Left cardiac atrium (tissue), 4 donors: ENCODE data around the gene SYT11. TPM values are rescaled to one million over a fixed set of nuclear protein-coding genes. Genes with fewer than 3 reads are reported as not detected.
"Not testable (repeated sequence)": the region's sequence is repeated elsewhere in the genome, so short reads cannot be mapped to it uniquely, and the experiment has no call there.

Source experiments
- ATAC-seq, 2 donors: fragments of 200-7000 bp; cut with Tn5 transposase; one replicate each; pipeline ENCODE4 v1.9.1; 2020; ENCODE audit warnings: mild to moderate bottlenecking in 2 of 2, moderate library complexity in 2 of 2
- DNase-seq: peaks from one replicate; pipeline ENCODE4 v3.0.0-alpha.2; 2020
- intact Hi-C, 2 donors: fragments of 100-400 bp; cut with DNase I; formaldehyde crosslinking; loops; one replicate each; pipeline versions ENCODE4 v1.14.1 to v1.15.1; 2022 to 2023
- long read RNA-seq: library from polyadenylated mRNA; unstranded; transcript quantifications from one replicate; pipeline ENCODE4 v2.0.0, GENCODE V29; 2021
- total RNA-seq, 2 donors: library from RNA; stranded (reverse); fragmentation: NEBNext Ultra II Directional; extraction: Animal tissue kit (Norgen Biotek cat#: 25700); gene quantifications; one replicate each; pipeline ENCODE4 v1.2.1, GENCODE V29; 2021
- donor health status: DM: no; HTN: yes; CAD: no.
- donor health status: DM: no; HTN: yes; CAD: no; lungs with severe emphysema.
- donor health status: DM: yes; HTN: yes; CAD: no.
- donor health status: Dilated cardiomyopathy.

SYT11 gene
- total RNA-seq = 10 to 100 TPM in 1 of 2 donors, 1 to 10 TPM in 1; 9.9 to 16.5 TPM
- long read RNA-seq, partial matches to known transcripts = 0 of 1 reads
- long read RNA-seq, other reads (novel, unspliced or antisense) = 1 of 1 reads

- peak; percentile 92 to 93 for ATAC-seq
- intact Hi-C loops = no loop called here
- DNase-seq = peak; percentile 97
These were observed at the start of gene SYT11 for GRCh38 chr1:155859234-155859829. SYT11 (plus strand) TSS chr1:155859567; CDS start chr1:155859762, 195 bp downstream.

GRCh38 chr1:155812878-155813277 lies 46.5 kb upstream of the SYT11 start:
- intact Hi-C loops = loop anchor here in 1 of 2 donors (10.0 kb wide), 1 partner anchor 92 kb away; no protein-coding TSS in a partner anchor
- no peak for ATAC-seq
- no peak for DNase-seq

- intact Hi-C loops = loop anchor here in 1 of 2 donors (10.0 kb wide), 1 partner anchor 91 kb away; no protein-coding TSS in a partner anchor
- DNase-seq (no peak), ATAC-seq (no peak)
These were observed 45.7 kb upstream of the SYT11 start for GRCh38 chr1:155813672-155814071.

GRCh38 chr1:155816351-155816750 lies 43.0 kb upstream of the SYT11 start:
- intact Hi-C loops = loop anchor here in 1 of 2 donors (10.0 kb wide), 1 partner anchor 88 kb away; no protein-coding TSS in a partner anchor
- no peak for ATAC-seq
- no peak for DNase-seq

- ATAC-seq (no peak), DNase-seq (no peak)
- intact Hi-C loops = no loop called here
These were observed 31.9 kb upstream of the SYT11 start for GRCh38 chr1:155827450-155827849.

- DNase-seq (no peak), ATAC-seq (peak in 1 of 2 donors; percentile 29)
- intact Hi-C loops = no loop called here
These were observed 27.9 kb upstream of the SYT11 start for GRCh38 chr1:155831279-155831976.

- intact Hi-C loops = no loop called here
- no peak for DNase-seq
- ATAC-seq = no peak
These were observed 25.6 kb upstream of the SYT11 start for GRCh38 chr1:155833665-155834295.

GRCh38 chr1:155834296-155834926 lies 25.0 kb upstream of the SYT11 start:
- ATAC-seq (peak in 1 of 2 donors; percentile 52), DNase-seq (no peak)
- intact Hi-C loops = no loop called here

- ATAC-seq, DNase-seq, intact Hi-C loops: not testable (repeated sequence)
These were observed 24.4 kb upstream of the SYT11 start for GRCh38 chr1:155834927-155835399.

- DNase-seq (no peak), ATAC-seq (no peak)
- intact Hi-C loops = no loop called here
These were observed 23.8 kb upstream of the SYT11 start for GRCh38 chr1:155835548-155835947.

GRCh38 chr1:155840386-155840785 lies 19.0 kb upstream of the SYT11 start:
- ATAC-seq (no peak), DNase-seq (no peak)
- intact Hi-C loops = no loop called here

GRCh38 chr1:155844860-155845421 lies 14.4 kb upstream of the SYT11 start:
- ATAC-seq (no peak), DNase-seq (no peak)
- intact Hi-C loops = no loop called here

GRCh38 chr1:155847823-155848529 lies 11.4 kb upstream of the SYT11 start:
- intact Hi-C loops = no loop called here
- DNase-seq (no peak), ATAC-seq (no peak)

- ATAC-seq = no peak
- intact Hi-C loops = no loop called here
- DNase-seq = no peak
These were observed 9.0 kb upstream of the SYT11 start for GRCh38 chr1:155850345-155850744.

GRCh38 chr1:155856257-155856974 lies 3.0 kb upstream of the SYT11 start:
- DNase-seq (no peak), ATAC-seq (no peak)
- intact Hi-C loops = no loop called here

- intact Hi-C loops = no loop called here
- DNase-seq = peak; percentile 93
These were observed 2.1 kb upstream of the SYT11 start, which contains the start of gene GON4L for GRCh38 chr1:155856975-155857930. GON4L (minus strand) TSS chr1:155857214; CDS start chr1:155853780, 3,434 bp downstream.

GRCh38 chr1:155858800-155859233 lies 550 bp upstream of the SYT11 start:
- ATAC-seq (no peak), DNase-seq (no peak)
- intact Hi-C loops = no loop called here

More at GRCh38 chr1:155856975-155857930, 2.1 kb upstream of the SYT11 start, which contains the start of gene GON4L:
- peak; percentile 75 to 77 for ATAC-seq
